GM12878 (cell line): ENCODE results near the gene COMMD7. TPM values are rescaled to one million over a fixed set of nuclear protein-coding genes. Genes with fewer than 3 reads are reported as not detected.

ENCODE experiments used
- ATAC-seq: fragments of 200-7000 bp; cut with Tn5 transposase; 3 replicates; pipeline ENCODE4 v1.9.1; 2020; ENCODE audit warnings: mild to moderate bottlenecking, moderate library complexity
- BruUV-seq: library from RNA; stranded (reverse); fragments of 400-500 nt; replicated peaks from 2 replicates; lab custom pipeline; 2021; lab: Mats Ljungman, UMichigan
- CTCF ChIA-PET: fragments of 300-600 bp; sonication (Branson Sonifier 250); formaldehyde crosslinking; extraction: SDS; loops from one replicate; lab custom pipeline; 2021; ENCODE audit warnings: inconsistent platforms; lab: Yijun Ruan, JAX
- POLR2A ChIA-PET: fragments of 350-600 bp; formaldehyde crosslinking; extraction: SDS; loops from one replicate; lab custom pipeline; 2021; ENCODE audit warnings: inconsistent platforms; lab: Charles Lee
- RAD21 ChIA-PET: fragments of 300-600 bp; sonication (Branson Sonifier 250); formaldehyde crosslinking; loops from one replicate; lab custom pipeline; 2023; ENCODE audit warnings: antibody characterized with exemption; ENCODE audit not compliant: unreplicated experiment; lab: Charles Lee
- SMC1A ChIA-PET: fragments of 300-600 bp; sonication (Branson Sonifier 250); formaldehyde crosslinking; loops from one replicate; lab custom pipeline; 2023; ENCODE audit not compliant: unreplicated experiment, uncharacterized antibody; lab: Charles Lee
- DNase-seq: peaks from one replicate; pipeline ENCODE4 v3.0.0-alpha.2; 2011; ENCODE audit warnings: low read depth, low spot score
- FAIRE-seq: peaks from 3 replicates; lab custom pipeline; 2011; peaks lifted over from hg19 to GRCh38; lab: Jason Lieb, UNC
- H2AFZ ChIP-seq: 2 replicates; pipeline ENCODE4 v1.6.0; 2011; ENCODE audit warnings: low read depth, low read length, control low read depth; ENCODE audit not compliant: control insufficient read depth
- H3K27ac ChIP-seq: 2 replicates; pipeline ENCODE4 v1.5.1; 2011; ENCODE audit warnings: control low read depth; ENCODE audit not compliant: control insufficient read depth, insufficient read depth
- H3K27me3 ChIP-seq, 2 experiments: replicated peaks in 1 of 2; 2 replicates each; pipeline versions ENCODE4 v1.6.0 to v1.6.1; 2011; ENCODE audit warnings: low read length in 1 of 2; ENCODE audit not compliant: control insufficient read depth in 2 of 2, insufficient read depth in 2 of 2
- H3K36me3 ChIP-seq, 2 experiments: 2 replicates each; pipeline ENCODE4 v1.5.1; 2011; ENCODE audit warnings: low read length in 1 of 2; ENCODE audit not compliant: control insufficient read depth in 2 of 2, insufficient read depth in 2 of 2
- H3K4me1 ChIP-seq: 2 replicates; pipeline ENCODE4 v1.6.1; 2011; ENCODE audit warnings: mild to moderate bottlenecking, low read length, moderate library complexity, mixed read lengths; ENCODE audit not compliant: control insufficient read depth, insufficient read depth
- H3K4me2 ChIP-seq: 2 replicates; pipeline ENCODE4 v1.6.0; 2011; ENCODE audit warnings: control low read depth; ENCODE audit not compliant: control insufficient read depth, insufficient read depth
- H3K4me3 ChIP-seq: fragments of 200-600 bp; sonication (generic); 2 replicates; pipeline ENCODE4 v1.5.1; 2016
- H3K79me2 ChIP-seq: 2 replicates; pipeline ENCODE4 v1.6.0; 2011; ENCODE audit warnings: low read length; ENCODE audit not compliant: control insufficient read depth, insufficient read depth
- H3K9ac ChIP-seq: 2 replicates; pipeline ENCODE4 v1.8.0; 2011; ENCODE audit warnings: low read length, control low read depth, mixed read lengths; ENCODE audit not compliant: control insufficient read depth, insufficient read depth
- H3K9me3 ChIP-seq: replicated peaks from 3 replicates; pipeline ENCODE4 v1.5.1; 2011; ENCODE audit warnings: mild to moderate bottlenecking, low read length; ENCODE audit not compliant: control insufficient read depth, insufficient read depth
- H4K20me1 ChIP-seq: 2 replicates; pipeline ENCODE4 v1.6.0; 2011; ENCODE audit not compliant: control insufficient read depth, insufficient read depth
- DPF2 ChIP-seq: fragments of 450-650 bp; IDR thresholded peaks from 2 replicates; pipeline ENCODE4 v1.6.1; 2017; ENCODE audit warnings: mild to moderate bottlenecking
- IKZF2 ChIP-seq, 2 experiments: fragments of 450-650 bp; IDR thresholded peaks; 2 replicates each; pipeline ENCODE4 v1.6.1; 2017; ENCODE audit warnings: mild to moderate bottlenecking in 2 of 2, moderate library complexity in 2 of 2
- NR2C2 ChIP-seq: IDR thresholded peaks from 2 replicates; pipeline ENCODE4 v1.6.1; 2011; ENCODE audit warnings: borderline replicate concordance, low read depth; ENCODE audit not compliant: control insufficient read depth, insufficient read length
- POU2F2 ChIP-seq: IDR thresholded peaks from 3 replicates; pipeline ENCODE4 v1.6.1; 2011; ENCODE audit warnings: low read depth, mild to moderate bottlenecking, low read length, borderline replicate concordance
- REST ChIP-seq: IDR thresholded peaks from 2 replicates; pipeline ENCODE4 v1.6.1; 2012; ENCODE audit warnings: mild to moderate bottlenecking, low read depth, low read length
- SUPT20H ChIP-seq: IDR thresholded peaks from 2 replicates; pipeline ENCODE4 v1.6.1; 2011; ENCODE audit warnings: low read depth, mild to moderate bottlenecking, low read length, moderate library complexity, borderline replicate concordance; ENCODE audit not compliant: control insufficient read depth
- TAF1 ChIP-seq: IDR thresholded peaks from 2 replicates; pipeline ENCODE4 v1.6.1; 2011; ENCODE audit warnings: mild to moderate bottlenecking, low read depth, low read length, borderline replicate concordance
- WGBS: methylation state at CpG from one replicate; pipeline ENCODE4 v1.1.6; 2016; ENCODE audit warnings: low lambda C conversion rate; ENCODE audit not compliant: insufficient replicate concordance, insufficient coverage; ENCODE audit errors: missing lambda C conversion rate; 5-methylcytosine and 5-hydroxymethylcytosine counted together
- in situ Hi-C: fragments of 300-500 bp; cut with MboI; formaldehyde crosslinking; loops from 9 replicates; pipeline ENCODE4 v1.14.3; 2018; ENCODE audit warnings: mixed read lengths
- intact Hi-C: fragments of 100-400 bp; cut with micrococcal nuclease; formaldehyde crosslinking; loops from one replicate; pipeline ENCODE4 v1.14.2; 2022; ENCODE audit not compliant: unreplicated experiment
- polyA plus RNA-seq, 11 experiments: library from polyadenylated mRNA; depleted of rRNA in 4 of 11; unstranded in 6 of 11; stranded (reverse) in 5 of 11; fragments of >200 nt; fragmentation: Nextera tagmentation in 4 of 11; fragmentation: Illumina TruSeq in 1 of 11; extraction: Ambion mirVana in 4 of 11; extraction: Trizol in 1 of 11; gene quantifications; 1 replicate in 1 of 11; 2 replicates in 10 of 11; pipeline versions ENCODE4 v1.2.1 to v1.2.3, GENCODE V29; 2011 to 2016; ENCODE audit warnings: inconsistent platforms in 2 of 11, missing spikeins in 2 of 11, low read depth in 1 of 11
- total RNA-seq, 4 experiments: library from RNA; depleted of rRNA in 3 of 4; stranded (reverse); fragments of >200 nt in 3 of 4; fragmentation: Illumina TruSeq in 1 of 4; extraction: Trizol in 1 of 4; gene quantifications; 2 replicates each; pipeline versions ENCODE4 v1.2.1 to v1.2.3, GENCODE V29; 2013 to 2021

Gene COMMD7
- total and polyA plus RNA-seq, 10 of the 15 experiments (the other 5 are each of a cell fraction or from before 2014, with no cell fraction given) = 9.1 to 61.0 (median 27.7) TPM

DNA sequence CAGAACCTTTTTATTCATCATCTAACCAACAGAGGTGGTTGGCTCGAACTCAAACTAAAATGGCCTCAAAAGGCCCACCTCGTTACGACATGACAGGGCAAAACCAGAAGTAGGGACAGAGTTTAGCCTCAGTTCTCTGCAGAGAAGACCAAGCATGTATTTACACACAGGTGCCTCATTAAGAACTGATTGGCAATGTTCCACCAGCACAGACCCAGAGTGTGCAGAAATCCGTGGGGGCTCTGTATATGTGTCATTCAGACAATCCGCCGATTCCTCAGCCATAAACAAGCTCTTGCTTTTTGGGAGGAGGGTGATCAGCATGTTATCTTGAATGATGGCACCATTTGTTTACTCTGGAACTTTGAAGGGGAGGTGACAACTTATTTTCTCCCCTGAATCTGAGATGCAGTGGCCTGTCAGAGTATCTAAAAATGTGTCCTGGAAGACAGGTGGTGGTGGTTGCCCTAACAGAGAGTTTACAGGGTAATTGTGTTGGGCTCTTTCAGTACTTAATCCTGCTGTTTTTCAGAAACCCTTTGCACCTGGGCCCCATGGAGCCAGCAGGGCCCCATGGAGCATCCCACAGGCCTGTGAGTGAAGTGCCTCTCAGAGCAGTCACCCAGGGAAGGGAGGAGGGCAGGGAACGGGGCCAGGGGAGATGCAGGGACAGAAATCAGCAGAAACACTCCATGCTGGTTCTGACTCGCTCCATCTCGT lies 40.4 kb downstream of the COMMD7 start:
- 95% methylated on average over 9 of the region's 9 CpGs for WGBS
- ChIA-PET RAD21 (interaction anchor here (0.8 kb wide), 1 partner anchor 74 kb away, joined by 4 read pairs; no protein-coding TSS in a partner anchor), CTCF (no interaction called here), SMC1A (interaction anchor here (1.0 kb wide), 1 partner anchor 20 kb away, joined by 3 read pairs; no protein-coding TSS in a partner anchor), POLR2A (no interaction called here)
- no peak overlapping the region for H2AFZ ChIP-seq
- no peak overlapping the region for H3K27ac ChIP-seq
- H3K79me2 ChIP-seq = no peaks in the 10 kb centered on the region
- no peak for DNase-seq
- intact Hi-C loops = no loop called here
- FAIRE-seq = no peak
- ATAC-seq = no peak
- no peaks in the 10 kb centered on the region for H3K27me3 ChIP-seq
- peaks cover 0 to 5% of the 10 kb centered on the region in 2 experiments; a peak in 3 of 4 replicates for H3K36me3 ChIP-seq
- H3K9me3 ChIP-seq = no peaks in the 10 kb centered on the region
- no peaks in the 10 kb centered on the region for H3K4me1 ChIP-seq
- no peak overlapping the region for H3K4me3 ChIP-seq
- no peak overlapping the region for H3K9ac ChIP-seq
- H3K4me2 ChIP-seq = no peak overlapping the region
- BruUV-seq = TSS peak; percentile 54
- no peaks in the 10 kb centered on the region for H4K20me1 ChIP-seq
- no peak for TF ChIP-seq REST
- in situ Hi-C loops = no loop called here

- CTCF ChIA-PET = no interaction called here
- Histone ChIP-seq H3K9me3 (no peaks in the 10 kb centered on the region), H3K4me1 (no peaks in the 10 kb centered on the region), H3K79me2 (no peaks in the 10 kb centered on the region), H4K20me1 (no peaks in the 10 kb centered on the region), H3K4me3 (no peak overlapping the region), H3K9ac (no peak overlapping the region), H3K27ac (no peak overlapping the region), H2AFZ (no peak overlapping the region), H3K4me2 (no peak overlapping the region), H3K27me3 (no peaks in the 10 kb centered on the region), H3K36me3 (peaks cover 0 to 1% of the 10 kb centered on the region in 2 experiments; a peak in 1 of 4 replicates)
- no TSS peak for BruUV-seq
- ATAC-seq = no peak
- POLR2A ChIA-PET = no interaction called here
- in situ Hi-C loops = no loop called here
- FAIRE-seq = no peak
- RAD21 ChIA-PET = no interaction called here
- intact Hi-C loops = no loop called here
- SMC1A ChIA-PET = no interaction called here
- no peak for DNase-seq
- TF ChIP-seq SUPT20H (no peak), IKZF2 (IDR thresholded peaks at IDR 0.05) (no peak), POU2F2 (no peak), DPF2 (no peak), TAF1 (no peak), NR2C2 (no peak)
- WGBS = 97% methylated on average over 3 of the region's 3 CpGs
These were observed 45.7 kb downstream of the COMMD7 start for GRCh38 chr20:32697608-32698007.
